Smooth muscle cell (in vitro differentiated cells): Measurements from ENCODE around the gene IP6K3. TPM values are rescaled to one million over a fixed set of nuclear protein-coding genes. Genes with fewer than 3 reads are reported as not detected.

Experiments
- DNase-seq: peaks from one replicate; lab custom pipeline; 2025; ENCODE audit not compliant: unreplicated experiment; lab: John Stamatoyannopoulos, UW
- H2AFZ ChIP-seq: fragments of 200-600 bp; sonication (generic); 2 replicates; pipeline ENCODE4 v1.6.0; 2016; ENCODE audit warnings: antibody characterized with exemption, low read depth, mild to moderate bottlenecking
- H3F3A ChIP-seq: fragments of 200-600 bp; sonication (generic); 2 replicates; pipeline ENCODE4 v1.6.0; 2017; ENCODE audit warnings: antibody characterized with exemption, low read depth
- H3K27ac ChIP-seq: fragments of 200-600 bp; sonication (generic); 2 replicates; pipeline ENCODE4 v1.5.1; 2016; ENCODE audit warnings: low read depth, mild to moderate bottlenecking
- H3K27me3 ChIP-seq: fragments of 200-600 bp; sonication (generic); 2 replicates; pipeline ENCODE4 v1.6.1; 2016; ENCODE audit warnings: low read depth, mild to moderate bottlenecking
- H3K36me3 ChIP-seq: fragments of 200-600 bp; sonication (generic); 2 replicates; pipeline ENCODE4 v1.5.1; 2016; ENCODE audit warnings: low read depth
- H3K4me1 ChIP-seq: fragments of 200-600 bp; sonication (generic); 2 replicates; pipeline ENCODE4 v1.5.1; 2016; ENCODE audit warnings: low read depth
- H3K4me2 ChIP-seq: fragments of 200-600 bp; sonication (generic); 2 replicates; pipeline ENCODE4 v1.6.0; 2016; ENCODE audit warnings: mild to moderate bottlenecking
- H3K4me3 ChIP-seq: fragments of 200-600 bp; sonication (generic); 2 replicates; pipeline ENCODE4 v1.5.1; 2016; ENCODE audit warnings: mild to moderate bottlenecking
- H3K79me2 ChIP-seq: fragments of 200-600 bp; sonication (generic); 2 replicates; pipeline ENCODE4 v1.6.0; 2016; ENCODE audit warnings: low read depth, mild to moderate bottlenecking
- H3K9ac ChIP-seq: fragments of 200-600 bp; sonication (generic); 2 replicates; pipeline ENCODE4 v1.6.0; 2016; ENCODE audit warnings: low read depth
- H3K9me3 ChIP-seq: fragments of 200-600 bp; sonication (generic); replicated peaks from 2 replicates; pipeline ENCODE4 v1.5.1; 2016; ENCODE audit warnings: low read depth
- H4K20me1 ChIP-seq: fragments of 200-600 bp; sonication (generic); 2 replicates; pipeline ENCODE4 v1.6.0; 2016; ENCODE audit warnings: low read depth
- WGBS: methylation state at CpG from one replicate; pipeline ENCODE4 v1.1.7; 2016; ENCODE audit warnings: low lambda C conversion rate; 5-methylcytosine and 5-hydroxymethylcytosine counted together
- polyA plus RNA-seq: library from polyadenylated mRNA; unstranded; fragments of >200 nt; fragmentation: Nextera tagmentation; extraction: Ambion mirVana; gene quantifications from 2 replicates; pipeline ENCODE4 v1.2.1, GENCODE V29; 2016
- total RNA-seq: library from RNA; depleted of rRNA; stranded (reverse); fragments of >200 nt; gene quantifications from 2 replicates; pipeline ENCODE4 v1.2.3, GENCODE V29; 2014
- TF ChIP-seq, protein P1 (sequence below): fragments of 200-600 bp; sonication (generic); IDR thresholded peaks from 2 replicates; pipeline ENCODE4 v1.5.1; 2017; ENCODE audit warnings: borderline replicate concordance, mild to moderate bottlenecking, antibody characterized with exemption; ENCODE audit not compliant: insufficient read depth, poor library complexity, severe bottlenecking

Gene IP6K3
- total and polyA plus RNA-seq, 2 experiments from 2014 or later, result 2.6 to 5.6 TPM

DNA sequence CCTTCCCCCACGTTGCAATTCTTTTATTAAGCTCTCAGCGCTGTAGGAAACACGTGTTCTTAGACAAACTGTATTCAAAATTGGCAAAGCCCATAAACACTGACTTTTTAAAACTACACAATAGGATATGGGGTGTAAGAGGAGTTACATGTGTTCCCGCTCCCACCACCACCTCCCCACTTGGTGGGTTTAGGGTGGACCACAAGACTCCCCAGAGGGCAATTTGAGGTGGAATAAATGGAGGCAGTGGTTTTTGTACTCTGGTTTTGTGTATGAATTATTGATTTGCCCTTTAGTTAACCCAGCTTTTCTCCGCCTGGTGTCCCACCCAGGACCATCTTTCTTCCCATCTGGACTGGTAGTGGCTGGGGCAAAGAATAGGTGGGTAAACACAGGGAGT lies 38.9 kb downstream of the IP6K3 start:
- H3K9me3 ChIP-seq, result no peaks in the 10 kb centered on the region
- H3K4me3 ChIP-seq, result no peak overlapping the region
- H3K27ac ChIP-seq, result no peak overlapping the region
- peaks cover 10% of the 10 kb centered on the region for H3K79me2 ChIP-seq
- WGBS, result 95% methylated on average over 5 of the region's 5 CpGs
- no peak overlapping the region for H3K4me2 ChIP-seq
- H3K36me3 ChIP-seq, result no peaks in the 10 kb centered on the region
- no peak overlapping the region for H3K9ac ChIP-seq
- H3F3A ChIP-seq, result no peaks in the 10 kb centered on the region
- H4K20me1 ChIP-seq, result peaks cover 6% of the 10 kb centered on the region
- peaks cover 6% of the 10 kb centered on the region for H3K4me1 ChIP-seq
- no peak for DNase-seq
- TF ChIP-seq, protein P1, sequence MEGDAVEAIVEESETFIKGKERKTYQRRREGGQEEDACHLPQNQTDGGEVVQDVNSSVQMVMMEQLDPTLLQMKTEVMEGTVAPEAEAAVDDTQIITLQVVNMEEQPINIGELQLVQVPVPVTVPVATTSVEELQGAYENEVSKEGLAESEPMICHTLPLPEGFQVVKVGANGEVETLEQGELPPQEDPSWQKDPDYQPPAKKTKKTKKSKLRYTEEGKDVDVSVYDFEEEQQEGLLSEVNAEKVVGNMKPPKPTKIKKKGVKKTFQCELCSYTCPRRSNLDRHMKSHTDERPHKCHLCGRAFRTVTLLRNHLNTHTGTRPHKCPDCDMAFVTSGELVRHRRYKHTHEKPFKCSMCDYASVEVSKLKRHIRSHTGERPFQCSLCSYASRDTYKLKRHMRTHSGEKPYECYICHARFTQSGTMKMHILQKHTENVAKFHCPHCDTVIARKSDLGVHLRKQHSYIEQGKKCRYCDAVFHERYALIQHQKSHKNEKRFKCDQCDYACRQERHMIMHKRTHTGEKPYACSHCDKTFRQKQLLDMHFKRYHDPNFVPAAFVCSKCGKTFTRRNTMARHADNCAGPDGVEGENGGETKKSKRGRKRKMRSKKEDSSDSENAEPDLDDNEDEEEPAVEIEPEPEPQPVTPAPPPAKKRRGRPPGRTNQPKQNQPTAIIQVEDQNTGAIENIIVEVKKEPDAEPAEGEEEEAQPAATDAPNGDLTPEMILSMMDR, result no peak
- H3K27me3 ChIP-seq, result no peaks in the 10 kb centered on the region
- H2AFZ ChIP-seq, result no peak overlapping the region

DNA sequence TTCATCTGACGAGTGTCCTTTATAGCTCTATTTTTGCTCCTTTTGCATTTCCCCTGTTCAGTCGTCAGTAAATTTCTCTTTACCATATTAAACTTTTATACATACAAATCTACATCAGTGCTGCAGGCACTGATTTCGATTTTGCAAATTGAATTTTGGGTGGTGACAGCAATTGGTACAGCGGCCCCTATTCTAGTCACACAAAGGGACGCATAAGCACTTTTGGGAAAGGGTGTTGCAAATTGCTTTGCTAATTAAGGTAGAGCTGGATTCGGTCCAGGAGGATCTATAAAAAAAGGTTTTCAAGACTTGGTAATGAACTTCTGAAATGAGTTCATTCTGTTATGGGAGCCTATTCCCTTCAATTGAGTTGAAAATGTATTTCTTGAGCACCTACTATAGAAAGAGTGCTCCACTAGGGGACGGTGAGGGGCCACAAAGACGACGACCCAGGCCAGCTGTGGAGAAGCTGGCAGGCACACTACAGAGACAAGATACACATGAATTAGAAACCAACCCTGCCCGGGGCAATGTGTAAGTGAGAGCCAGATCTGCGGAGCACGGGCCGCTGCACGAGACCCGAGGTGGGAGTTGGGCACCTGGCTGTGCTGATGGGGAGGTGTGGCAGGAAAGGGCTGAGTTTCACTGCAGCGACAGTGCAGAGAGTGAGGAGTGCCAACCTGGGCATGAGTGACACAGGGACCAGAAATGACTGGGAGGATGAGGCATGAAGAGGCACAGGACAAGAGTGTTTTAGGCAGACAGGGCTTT lies 40.6 kb downstream of the IP6K3 start:
- 84% methylated on average over 16 of the region's 16 CpGs for WGBS
- H3K4me1 ChIP-seq, result peaks cover 6% of the 10 kb centered on the region

DNA sequence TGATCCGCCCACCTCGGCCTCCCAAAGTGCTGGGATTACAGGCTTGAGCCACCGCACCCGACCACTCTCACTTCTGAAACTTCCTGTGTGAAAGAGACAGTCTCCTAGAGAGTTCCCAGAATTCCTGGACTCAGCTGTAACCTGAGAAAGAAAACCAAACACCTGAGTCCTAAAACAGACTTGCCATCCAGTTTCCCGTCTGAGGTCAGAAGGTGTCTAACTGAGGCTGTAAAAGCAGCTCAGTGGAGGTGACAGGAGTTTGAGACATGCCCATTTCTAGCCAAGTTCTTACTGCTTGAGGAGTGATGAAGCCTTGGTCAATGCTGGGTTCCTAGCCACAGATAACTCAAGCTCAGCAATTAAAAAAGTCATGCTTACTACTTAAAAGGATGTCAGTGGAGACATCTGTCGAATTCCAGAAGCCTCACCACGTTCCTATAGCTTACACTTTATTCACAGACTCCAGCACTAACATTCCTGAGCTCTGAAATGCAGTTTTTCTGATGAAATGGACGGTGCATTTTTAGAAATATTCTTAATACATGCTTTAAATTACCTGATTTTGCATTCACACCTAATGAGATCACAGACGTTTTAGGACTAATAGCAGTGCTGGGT lies 41.3 kb downstream of the IP6K3 start:
- Histone ChIP-seq H3K9me3 (no peaks in the 10 kb centered on the region), H3K36me3 (no peaks in the 10 kb centered on the region), H3K4me1 (no peaks in the 10 kb centered on the region), H3K4me2 (no peak overlapping the region), H3K9ac (no peak overlapping the region), H2AFZ (no peak overlapping the region), H3K79me2 (peaks cover 3% of the 10 kb centered on the region), H3K27me3 (no peaks in the 10 kb centered on the region), H3F3A (no peaks in the 10 kb centered on the region), H4K20me1 (peaks cover 6% of the 10 kb centered on the region), H3K27ac (no peak overlapping the region), H3K4me3 (no peak overlapping the region)
- TF ChIP-seq, protein P1, result no peak
- 66% methylated on average over 9 of the region's 9 CpGs for WGBS
- no peak for DNase-seq

More for the DNA sequence above, 40.6 kb downstream of the IP6K3 start:
- Histone ChIP-seq H3K9me3 (no peaks in the 10 kb centered on the region), H3K36me3 (no peaks in the 10 kb centered on the region), H3K27me3 (no peaks in the 10 kb centered on the region), H4K20me1 (peaks cover 6% of the 10 kb centered on the region), H3K4me3 (no peak overlapping the region), H3K4me2 (no peak overlapping the region), H2AFZ (no peak overlapping the region), H3K79me2 (peaks cover 10% of the 10 kb centered on the region), H3K27ac (no peak overlapping the region), H3F3A (no peaks in the 10 kb centered on the region), H3K9ac (no peak overlapping the region)
- TF ChIP-seq, protein P1, result no peak
- DNase-seq, result no peak
